Activated naive CD8-positive, alpha-beta T cell treated with anti-CD3 and anti-CD28 coated beads, Interleukin-2, amount 50 U/mL, for 24 hours (primary cell): ENCODE data around the gene SIK3.
A peak's percentile ranks its signal among the peaks of the same experiment; 100 is the strongest.

Source experiments
- ATAC-seq: fragments of 150-1000 bp; cut with Tn5 transposase; one replicate; pipeline ENCODE4 v1.10.0; 2021
- DNase-seq: peaks from one replicate; pipeline ENCODE4 v3.0.0; 2021
- H3K27ac Mint-ChIP-seq: one replicate; pipeline ENCODE4 v1.8.0; 2021; ENCODE audit warnings: mild to moderate bottlenecking, mixed read lengths
- H3K27me3 Mint-ChIP-seq: one replicate; pipeline ENCODE4 v1.8.0; 2021; ENCODE audit warnings: mixed read lengths
- H3K36me3 Mint-ChIP-seq: one replicate; pipeline ENCODE4 v1.8.0; 2021; ENCODE audit warnings: low read depth, mixed read lengths
- H3K4me1 Mint-ChIP-seq: one replicate; pipeline ENCODE4 v1.8.0; 2021; ENCODE audit warnings: mixed read lengths
- H3K4me3 Mint-ChIP-seq: one replicate; pipeline ENCODE4 v1.8.0; 2021; ENCODE audit warnings: mild to moderate bottlenecking, moderate library complexity, mixed read lengths
- H3K9me3 Mint-ChIP-seq: one replicate; pipeline ENCODE4 v1.8.0; 2021; ENCODE audit warnings: mixed read lengths

SIK3 gene

GRCh38 chr11:116901964-116902688 is 196.1 kb downstream of the SIK3 start:
- H3K9me3 Mint-ChIP-seq, result no peaks in the 10 kb centered on the region
- DNase-seq (no peak), ATAC-seq (no peak)
- peaks cover 28% of the 10 kb centered on the region for H3K36me3 Mint-ChIP-seq
- no peak overlapping the region for H3K4me3 Mint-ChIP-seq
- H3K4me1 Mint-ChIP-seq, result peaks cover 8% of the 10 kb centered on the region
- H3K27ac Mint-ChIP-seq, result no peak overlapping the region
- no peaks in the 10 kb centered on the region for H3K27me3 Mint-ChIP-seq

GRCh38 chr11:116901211-116901610 is 197.0 kb downstream of the SIK3 start:
- no peak overlapping the region for H3K4me3 Mint-ChIP-seq
- H3K27me3 Mint-ChIP-seq, result no peaks in the 10 kb centered on the region
- no peak for ATAC-seq
- DNase-seq, result no peak
- peaks cover 10% of the 10 kb centered on the region for H3K4me1 Mint-ChIP-seq
- H3K27ac Mint-ChIP-seq, result no peak overlapping the region
- peaks cover 31% of the 10 kb centered on the region for H3K36me3 Mint-ChIP-seq
- no peaks in the 10 kb centered on the region for H3K9me3 Mint-ChIP-seq

- DNase-seq (no peak), ATAC-seq (no peak)
- Mint-ChIP-seq H3K27me3 (no peaks in the 10 kb centered on the region), H3K27ac (no peak overlapping the region), H3K9me3 (no peaks in the 10 kb centered on the region), H3K4me3 (no peak overlapping the region), H3K36me3 (peaks cover 47% of the 10 kb centered on the region), H3K4me1 (peaks cover 7% of the 10 kb centered on the region)
These were observed 202.0 kb downstream of the SIK3 start for GRCh38 chr11:116896211-116896610.

GRCh38 chr11:116895048-116895757 is 203.0 kb downstream of the SIK3 start:
- H3K27ac Mint-ChIP-seq, result peak overlapping the region; percentile 41
- peaks cover 43% of the 10 kb centered on the region for H3K36me3 Mint-ChIP-seq
- peaks cover 13% of the 10 kb centered on the region for H3K4me1 Mint-ChIP-seq
- H3K27me3 Mint-ChIP-seq, result no peaks in the 10 kb centered on the region
- H3K4me3 Mint-ChIP-seq, result no peak overlapping the region
- no peaks in the 10 kb centered on the region for H3K9me3 Mint-ChIP-seq
- DNase-seq (peak; percentile 6), ATAC-seq (peak; percentile 46)

- ATAC-seq (no peak), DNase-seq (no peak)
- no peak overlapping the region for H3K4me3 Mint-ChIP-seq
- H3K36me3 Mint-ChIP-seq, result peaks cover 33% of the 10 kb centered on the region
- no peaks in the 10 kb centered on the region for H3K9me3 Mint-ChIP-seq
- H3K4me1 Mint-ChIP-seq, result peaks cover 17% of the 10 kb centered on the region
- no peaks in the 10 kb centered on the region for H3K27me3 Mint-ChIP-seq
- no peak overlapping the region for H3K27ac Mint-ChIP-seq
These were observed 204.3 kb downstream of the SIK3 start for GRCh38 chr11:116893906-116894305.

GRCh38 chr11:116893437-116893836 is 204.8 kb downstream of the SIK3 start:
- H3K4me3 Mint-ChIP-seq, result no peak overlapping the region
- DNase-seq (no peak), ATAC-seq (no peak)
- H3K27me3 Mint-ChIP-seq, result no peaks in the 10 kb centered on the region
- no peaks in the 10 kb centered on the region for H3K9me3 Mint-ChIP-seq
- no peak overlapping the region for H3K27ac Mint-ChIP-seq
- peaks cover 17% of the 10 kb centered on the region for H3K4me1 Mint-ChIP-seq
- H3K36me3 Mint-ChIP-seq, result peaks cover 33% of the 10 kb centered on the region

- ATAC-seq (no peak), DNase-seq (no peak)
- Mint-ChIP-seq H3K27ac (no peak overlapping the region), H3K4me1 (peaks cover 17% of the 10 kb centered on the region), H3K36me3 (peaks cover 33% of the 10 kb centered on the region), H3K9me3 (no peaks in the 10 kb centered on the region), H3K4me3 (no peak overlapping the region), H3K27me3 (no peaks in the 10 kb centered on the region)
These were observed 205.9 kb downstream of the SIK3 start for GRCh38 chr11:116892374-116892773.

GRCh38 chr11:116891746-116892145 is 206.5 kb downstream of the SIK3 start:
- DNase-seq (no peak), ATAC-seq (no peak)
- Mint-ChIP-seq H3K27me3 (no peaks in the 10 kb centered on the region), H3K9me3 (no peaks in the 10 kb centered on the region), H3K4me1 (peaks cover 17% of the 10 kb centered on the region), H3K4me3 (no peak overlapping the region), H3K36me3 (peaks cover 33% of the 10 kb centered on the region), H3K27ac (no peak overlapping the region)

GRCh38 chr11:116890607-116891006 is 207.6 kb downstream of the SIK3 start:
- DNase-seq (no peak), ATAC-seq (no peak)
- peaks cover 14% of the 10 kb centered on the region for H3K4me1 Mint-ChIP-seq
- no peaks in the 10 kb centered on the region for H3K9me3 Mint-ChIP-seq
- no peaks in the 10 kb centered on the region for H3K27me3 Mint-ChIP-seq
- no peak overlapping the region for H3K4me3 Mint-ChIP-seq
- H3K27ac Mint-ChIP-seq, result no peak overlapping the region
- H3K36me3 Mint-ChIP-seq, result peaks cover 26% of the 10 kb centered on the region

GRCh38 chr11:116890193-116890592 is 208.0 kb downstream of the SIK3 start:
- ATAC-seq (peak; percentile 59), DNase-seq (no peak)
- Mint-ChIP-seq H3K4me1 (peaks cover 13% of the 10 kb centered on the region), H3K36me3 (peaks cover 23% of the 10 kb centered on the region), H3K27me3 (no peaks in the 10 kb centered on the region), H3K27ac (no peak overlapping the region), H3K4me3 (no peak overlapping the region), H3K9me3 (no peaks in the 10 kb centered on the region)

GRCh38 chr11:116888884-116889549 is 209.2 kb downstream of the SIK3 start:
- no peaks in the 10 kb centered on the region for H3K27me3 Mint-ChIP-seq
- peaks cover 10% of the 10 kb centered on the region for H3K4me1 Mint-ChIP-seq
- no peaks in the 10 kb centered on the region for H3K9me3 Mint-ChIP-seq
- ATAC-seq (no peak), DNase-seq (no peak)
- H3K4me3 Mint-ChIP-seq, result no peak overlapping the region
- H3K36me3 Mint-ChIP-seq, result peaks cover 12% of the 10 kb centered on the region
- H3K27ac Mint-ChIP-seq, result no peak overlapping the region

- H3K27me3 Mint-ChIP-seq, result no peaks in the 10 kb centered on the region
- H3K9me3 Mint-ChIP-seq, result no peaks in the 10 kb centered on the region
- no peak overlapping the region for H3K27ac Mint-ChIP-seq
- H3K4me3 Mint-ChIP-seq, result no peak overlapping the region
- peaks cover 7% of the 10 kb centered on the region for H3K36me3 Mint-ChIP-seq
- H3K4me1 Mint-ChIP-seq, result peaks cover 14% of the 10 kb centered on the region
- no peak for DNase-seq
- no peak for ATAC-seq
These were observed 210.2 kb downstream of the SIK3 start for GRCh38 chr11:116888024-116888423.

GRCh38 chr11:116885951-116886655 is 212.1 kb downstream of the SIK3 start:
- ATAC-seq (no peak), DNase-seq (no peak)
- H3K36me3 Mint-ChIP-seq, result no peaks in the 10 kb centered on the region
- no peaks in the 10 kb centered on the region for H3K27me3 Mint-ChIP-seq
- H3K4me3 Mint-ChIP-seq, result no peak overlapping the region
- no peak overlapping the region for H3K27ac Mint-ChIP-seq
- H3K4me1 Mint-ChIP-seq, result peaks cover 29% of the 10 kb centered on the region
- no peaks in the 10 kb centered on the region for H3K9me3 Mint-ChIP-seq

- Mint-ChIP-seq H3K27ac (peak overlapping the region; percentile 46), H3K27me3 (no peaks in the 10 kb centered on the region), H3K9me3 (no peaks in the 10 kb centered on the region), H3K4me1 (peaks cover 27% of the 10 kb centered on the region), H3K4me3 (no peak overlapping the region), H3K36me3 (peaks cover 3% of the 10 kb centered on the region)
- ATAC-seq (peak; percentile 96), DNase-seq (no peak)
These were observed 215.8 kb downstream of the SIK3 start for GRCh38 chr11:116882386-116882785.
